SK-N-SH (cell line): ENCODE measurements around the gene FMN2. TPM values are rescaled to one million over a fixed set of nuclear protein-coding genes. Genes with fewer than 3 reads are reported as not detected.

ENCODE experiments used
- CTCF ChIA-PET: fragments of 300-600, 350-600 bp; formaldehyde crosslinking; extraction: SDS; loops from one replicate; lab custom pipeline; 2021; lab: Yijun Ruan, JAX
- POLR2A ChIA-PET: fragments of 350-600 bp; sonication (Branson Sonifier 250); formaldehyde crosslinking; extraction: SDS; loops from one replicate; lab custom pipeline; 2020; ENCODE audit warnings: antibody characterized with exemption, inconsistent platforms; lab: Yijun Ruan, JAX
- DNase-seq: peaks from one replicate; pipeline ENCODE4 v3.0.0; 2012
- H2AFZ ChIP-seq: fragments of 200-600 bp; sonication (generic); 2 replicates; pipeline ENCODE4 v1.8.1; 2016; ENCODE audit warnings: antibody characterized with exemption, mild to moderate bottlenecking, low read depth
- H3F3A ChIP-seq: fragments of 200-600 bp; sonication (generic); replicated peaks from 2 replicates; pipeline ENCODE3; 2016; ENCODE audit warnings: antibody characterized with exemption, mild to moderate bottlenecking; ENCODE audit not compliant: insufficient read depth
- H3K27ac ChIP-seq, 2 experiments: fragments of 200-500 bp in 1 of 2; fragments of 200-600 bp in 1 of 2; sonication (Bioruptor generic) in 1 of 2; sonication (generic), shearing (Covaris generic) in 1 of 2; 2 replicates each; pipeline versions ENCODE4 v1.5.1 to v1.6.1; 2014 to 2016; ENCODE audit warnings: low read depth in 2 of 2, inconsistent platforms in 1 of 2, low read length in 1 of 2, mild to moderate bottlenecking in 1 of 2, mixed read lengths in 1 of 2
- H3K27me3 ChIP-seq: fragments of 200-600 bp; sonication (generic), shearing (Covaris generic); 2 replicates; pipeline ENCODE4 v1.6.1; 2016; ENCODE audit warnings: mixed run types; ENCODE audit not compliant: insufficient read depth
- H3K36me3 ChIP-seq, 2 experiments: fragments of 200-500 bp in 1 of 2; fragments of 200-600 bp in 1 of 2; sonication (Bioruptor generic) in 1 of 2; sonication (generic) in 1 of 2; replicated peaks in 1 of 2; 2 replicates each; pipeline versions ENCODE3 to v1.5.1; 2014 to 2016; ENCODE audit warnings: low read length in 1 of 2, mild to moderate bottlenecking in 1 of 2; ENCODE audit not compliant: insufficient read depth in 2 of 2, control insufficient read depth in 1 of 2
- H3K4me1 ChIP-seq, 2 experiments: fragments of 200-500 bp in 1 of 2; fragments of 200-600 bp in 1 of 2; sonication (Bioruptor generic) in 1 of 2; sonication (generic), shearing (Covaris generic) in 1 of 2; 2 replicates each; pipeline versions ENCODE4 v1.5.1 to v1.6.1; 2014 to 2016; ENCODE audit warnings: low read depth in 1 of 2, low read length in 1 of 2, mixed run types in 1 of 2; ENCODE audit not compliant: insufficient read depth in 2 of 2, control insufficient read depth in 1 of 2
- H3K4me2 ChIP-seq: fragments of 200-600 bp; sonication (generic), shearing (Covaris generic); 2 replicates; pipeline ENCODE4 v1.6.1; 2017; ENCODE audit warnings: mixed run types
- H3K4me3 ChIP-seq, 2 experiments: fragments of 200-500 bp in 1 of 2; fragments of 200-600 bp in 1 of 2; sonication (Bioruptor generic) in 1 of 2; sonication (generic), shearing (Covaris generic) in 1 of 2; 2 replicates each; pipeline versions ENCODE4 v1.5.1 to v1.8.1; 2014 to 2016; ENCODE audit warnings: low read depth in 2 of 2, inconsistent platforms in 1 of 2, low read length in 1 of 2, mild to moderate bottlenecking in 1 of 2, mixed read lengths in 1 of 2, moderate library complexity in 1 of 2
- H3K79me2 ChIP-seq: fragments of 200-600 bp; sonication (generic); 2 replicates; pipeline ENCODE4 v1.8.1; 2017; ENCODE audit warnings: mild to moderate bottlenecking; ENCODE audit not compliant: insufficient read depth
- H3K9ac ChIP-seq: fragments of 200-600 bp; sonication (generic); 2 replicates; pipeline ENCODE4 v1.6.1; 2017; ENCODE audit warnings: mixed run types
- H3K9me2 ChIP-seq: fragments of 200-600 bp; sonication (generic); 2 replicates; pipeline ENCODE4 v1.6.1; 2017; ENCODE audit warnings: mixed run types
- H3K9me3 ChIP-seq: fragments of 200-600 bp; sonication (generic); 2 replicates; pipeline ENCODE4 v1.6.1; 2017; ENCODE audit warnings: mixed run types, mild to moderate bottlenecking, moderate library complexity
- H4K20me1 ChIP-seq: fragments of 200-600 bp; sonication (generic); 2 replicates; pipeline ENCODE4 v1.6.1; 2017; ENCODE audit warnings: mild to moderate bottlenecking, mixed run types; ENCODE audit not compliant: insufficient read depth
- EP300 ChIP-seq, 2 experiments: IDR thresholded peaks; 2 replicates each; pipeline versions ENCODE4 v1.4.0 to v1.6.1; 2012; ENCODE audit warnings: borderline replicate concordance in 1 of 2, low read depth in 1 of 2, low read length in 1 of 2
- EZH2phosphoT487 ChIP-seq: fragments of 200-600 bp; sonication (generic); IDR thresholded peaks from 2 replicates; pipeline ENCODE4 v1.6.1; 2017; ENCODE audit warnings: low read depth, mixed run types, mild to moderate bottlenecking, antibody characterized with exemption, moderate library complexity, borderline replicate concordance
- FOSL2 ChIP-seq: IDR thresholded peaks from 2 replicates; pipeline ENCODE4 v1.4.0; 2012; ENCODE audit warnings: low read depth, mild to moderate bottlenecking, moderate library complexity, borderline replicate concordance
- FOXJ3 ChIP-seq: sonication (generic); formaldehyde crosslinking; IDR thresholded peaks from 2 replicates; pipeline ENCODE4 v1.5.1; 2020; ENCODE audit warnings: mild to moderate bottlenecking, missing genetic modification reagents
- FOXM1 ChIP-seq: IDR thresholded peaks from 2 replicates; pipeline ENCODE4 v1.4.0; 2012; ENCODE audit warnings: low read depth, mild to moderate bottlenecking
- GATA2 ChIP-seq: sonication (generic); formaldehyde crosslinking; IDR thresholded peaks from 2 replicates; pipeline ENCODE4 v1.5.0; 2020; ENCODE audit warnings: mild to moderate bottlenecking, missing genetic modification reagents
- MAX ChIP-seq: IDR thresholded peaks from 2 replicates; pipeline ENCODE4 v1.4.0; 2012; ENCODE audit warnings: low read depth
- MXI1 ChIP-seq: IDR thresholded peaks from 2 replicates; pipeline ENCODE4 v1.6.1; 2012; ENCODE audit warnings: mild to moderate bottlenecking, low read depth, low read length, improper control_type of control experiment
- NRF1 ChIP-seq: IDR thresholded peaks from 2 replicates; pipeline ENCODE4 v1.6.1; 2012; ENCODE audit warnings: low read depth, mild to moderate bottlenecking, low read length
- PBX3 ChIP-seq: IDR thresholded peaks from 2 replicates; pipeline ENCODE4; 2012
- RAD21 ChIP-seq: IDR thresholded peaks from 2 replicates; pipeline ENCODE4 v1.6.1; 2012; ENCODE audit warnings: mild to moderate bottlenecking, low read length
- RCOR1 ChIP-seq: fragments of 150-350 bp; IDR thresholded peaks from 2 replicates; pipeline ENCODE4 v1.6.1; 2017; ENCODE audit warnings: antibody characterized with exemption, low read length
- RFX5 ChIP-seq: IDR thresholded peaks from 2 replicates; pipeline ENCODE4 v1.6.1; 2012; ENCODE audit warnings: mild to moderate bottlenecking, improper control_type of control experiment, low read length
- SIN3A ChIP-seq: IDR thresholded peaks from 2 replicates; pipeline ENCODE4 v1.6.1; 2012; ENCODE audit warnings: low read depth, mild to moderate bottlenecking, low read length, moderate library complexity, borderline replicate concordance
- TAF1 ChIP-seq: IDR thresholded peaks from 2 replicates; pipeline ENCODE4 v1.6.1; 2012; ENCODE audit warnings: low read depth, mild to moderate bottlenecking, low read length, moderate library complexity, borderline replicate concordance
- TCF12 ChIP-seq: IDR thresholded peaks from 2 replicates; pipeline ENCODE4 v1.4.0; 2012
- TEAD4 ChIP-seq: IDR thresholded peaks from 2 replicates; pipeline ENCODE4 v1.4.0; 2012; ENCODE audit warnings: mild to moderate bottlenecking, borderline replicate concordance; ENCODE audit not compliant: insufficient read depth
- YY1 ChIP-seq: IDR thresholded peaks from 2 replicates; pipeline ENCODE4 v1.4.0; 2012; ENCODE audit warnings: low read depth, mild to moderate bottlenecking
- WGBS: methylation state at CpG from one replicate; pipeline ENCODE4 v1.1.6; 2017; ENCODE audit warnings: low lambda C conversion rate; 5-methylcytosine and 5-hydroxymethylcytosine counted together
- polyA plus RNA-seq, 3 experiments: library from polyadenylated mRNA; depleted of rRNA; stranded (reverse); fragments of >200 nt; gene quantifications; 2 replicates each; pipeline ENCODE4 v1.2.3, GENCODE V29; 2012
- TF ChIP-seq, protein P1 (sequence below): fragments of 200-600 bp; sonication (generic); IDR thresholded peaks from 2 replicates; pipeline ENCODE4 v1.6.1; 2017; ENCODE audit warnings: antibody characterized with exemption, mild to moderate bottlenecking, moderate library complexity
- TF ChIP-seq, protein P2 (sequence below): IDR thresholded peaks from 2 replicates; pipeline ENCODE4 v1.4.0; 2012; ENCODE audit warnings: low read depth, borderline replicate concordance

FMN2 gene
- polyA plus RNA-seq, 1 of the 3 experiments (the other 2 are of a cell fraction): 7.2 TPM

DNA sequence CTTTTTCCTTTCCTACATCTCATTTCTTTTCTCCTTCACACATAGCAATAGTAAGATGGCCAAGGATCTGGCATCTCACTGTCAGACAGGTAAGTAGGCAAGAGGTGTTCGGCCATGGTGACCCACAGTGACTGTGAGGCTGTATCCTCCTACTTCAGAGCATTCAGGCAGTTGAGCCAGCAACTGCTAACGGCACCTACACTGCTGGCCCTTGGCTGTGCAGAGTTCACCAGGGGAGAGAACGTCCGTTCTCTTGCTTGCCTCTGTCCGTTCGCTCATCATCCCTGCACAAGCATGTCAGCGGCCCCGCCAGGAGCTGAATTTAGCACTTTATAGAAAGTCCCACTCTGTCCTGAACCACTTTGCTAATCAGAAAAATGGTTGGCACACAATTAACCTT, 406.7 kb downstream of the FMN2 start:
- no peaks in the 10 kb centered on the region for H3K36me3 ChIP-seq
- DNase-seq: no peak
- no peaks in the 10 kb centered on the region for H3K79me2 ChIP-seq
- H3K9me3 ChIP-seq: no peaks in the 10 kb centered on the region
- no peak overlapping the region for H3K4me2 ChIP-seq
- CTCF ChIA-PET: interaction anchor here (0.6 to 1.2 kb wide), 2 partner anchors 12 to 184 kb away, joined by 3 to 4 read pairs; no protein-coding TSS in a partner anchor
- no peaks in the 10 kb centered on the region for H3K9me2 ChIP-seq
- H2AFZ ChIP-seq: no peak overlapping the region
- no peaks in the 10 kb centered on the region for H4K20me1 ChIP-seq
- H3K4me3 ChIP-seq: no peak overlapping the region
- H3K9ac ChIP-seq: no peak overlapping the region
- 94% methylated on average over 8 of the region's 8 CpGs for WGBS
- POLR2A ChIA-PET: no interaction called here
- peaks cover 9% of the 10 kb centered on the region for H3F3A ChIP-seq
- H3K4me1 ChIP-seq: peaks cover 8 to 21% of the 10 kb centered on the region in 2 experiments; a peak in 3 of 4 replicates
- no peaks in the 10 kb centered on the region for H3K27me3 ChIP-seq
- H3K27ac ChIP-seq: no peak overlapping the region; a peak in 2 of 4 replicates
- TF ChIP-seq SIN3A (no peak), RCOR1 (no peak), TEAD4 (no peak), YY1 (no peak), RAD21 (no peak), FOXM1 (no peak), MAX (no peak), RFX5 (no peak), TAF1 (no peak), PBX3 (no peak), NRF1 (no peak), TCF12 (no peak), MXI1 (no peak), FOXJ3 (CRISPR knock-in tag) (no peak), EZH2phosphoT487 (no peak), GATA2 (CRISPR knock-in tag) (no peak), EP300 (IDR thresholded peaks at IDR 0.05; ENCODE audit: borderline replicate concordance in 1 of 2, low read depth in 1 of 2, low read length in 1 of 2) (no peak), FOSL2 (no peak)
- TF ChIP-seq, protein P1, sequence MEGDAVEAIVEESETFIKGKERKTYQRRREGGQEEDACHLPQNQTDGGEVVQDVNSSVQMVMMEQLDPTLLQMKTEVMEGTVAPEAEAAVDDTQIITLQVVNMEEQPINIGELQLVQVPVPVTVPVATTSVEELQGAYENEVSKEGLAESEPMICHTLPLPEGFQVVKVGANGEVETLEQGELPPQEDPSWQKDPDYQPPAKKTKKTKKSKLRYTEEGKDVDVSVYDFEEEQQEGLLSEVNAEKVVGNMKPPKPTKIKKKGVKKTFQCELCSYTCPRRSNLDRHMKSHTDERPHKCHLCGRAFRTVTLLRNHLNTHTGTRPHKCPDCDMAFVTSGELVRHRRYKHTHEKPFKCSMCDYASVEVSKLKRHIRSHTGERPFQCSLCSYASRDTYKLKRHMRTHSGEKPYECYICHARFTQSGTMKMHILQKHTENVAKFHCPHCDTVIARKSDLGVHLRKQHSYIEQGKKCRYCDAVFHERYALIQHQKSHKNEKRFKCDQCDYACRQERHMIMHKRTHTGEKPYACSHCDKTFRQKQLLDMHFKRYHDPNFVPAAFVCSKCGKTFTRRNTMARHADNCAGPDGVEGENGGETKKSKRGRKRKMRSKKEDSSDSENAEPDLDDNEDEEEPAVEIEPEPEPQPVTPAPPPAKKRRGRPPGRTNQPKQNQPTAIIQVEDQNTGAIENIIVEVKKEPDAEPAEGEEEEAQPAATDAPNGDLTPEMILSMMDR: no peak
- TF ChIP-seq, protein P2, sequence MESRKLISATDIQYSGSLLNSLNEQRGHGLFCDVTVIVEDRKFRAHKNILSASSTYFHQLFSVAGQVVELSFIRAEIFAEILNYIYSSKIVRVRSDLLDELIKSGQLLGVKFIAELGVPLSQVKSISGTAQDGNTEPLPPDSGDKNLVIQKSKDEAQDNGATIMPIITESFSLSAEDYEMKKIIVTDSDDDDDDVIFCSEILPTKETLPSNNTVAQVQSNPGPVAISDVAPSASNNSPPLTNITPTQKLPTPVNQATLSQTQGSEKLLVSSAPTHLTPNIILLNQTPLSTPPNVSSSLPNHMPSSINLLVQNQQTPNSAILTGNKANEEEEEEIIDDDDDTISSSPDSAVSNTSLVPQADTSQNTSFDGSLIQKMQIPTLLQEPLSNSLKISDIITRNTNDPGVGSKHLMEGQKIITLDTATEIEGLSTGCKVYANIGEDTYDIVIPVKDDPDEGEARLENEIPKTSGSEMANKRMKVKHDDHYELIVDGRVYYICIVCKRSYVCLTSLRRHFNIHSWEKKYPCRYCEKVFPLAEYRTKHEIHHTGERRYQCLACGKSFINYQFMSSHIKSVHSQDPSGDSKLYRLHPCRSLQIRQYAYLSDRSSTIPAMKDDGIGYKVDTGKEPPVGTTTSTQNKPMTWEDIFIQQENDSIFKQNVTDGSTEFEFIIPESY: no peak
